ENCODE data around the gene TRAF1.

The TRAF1 gene

GRCh38 chr9:120938851-120939250, 12.3 kb upstream of the TRAF1 start:
- Histone ChIP-seq H3K36me3 (ENCODE audit: insufficient read depth, low read depth, low read length) (no peaks in the 10 kb centered on the region), H3K4me3 (ENCODE audit: low read length) (no peak overlapping the region), H3K9ac (ENCODE audit: low read depth, low read length) (no peak overlapping the region), H3K27ac (ENCODE audit: low read length) (no peak overlapping the region), H3K9me3 (ENCODE audit: insufficient read depth, low read depth, low read length) (no peaks in the 10 kb centered on the region), H3K4me1 (ENCODE audit: insufficient read depth, low read length) (peaks cover 17% of the 10 kb centered on the region; the same call in 1 of the 2 replicates), H3K27me3 (ENCODE audit: insufficient read depth, low read length) (no peaks in the 10 kb centered on the region)

- Histone ChIP-seq H3K4me1 (ENCODE audit: insufficient read depth, low read length) (peaks cover 12% of the 10 kb centered on the region; the same call in 1 of the 2 replicates), H3K9me3 (ENCODE audit: insufficient read depth, low read depth, low read length) (no peaks in the 10 kb centered on the region), H3K36me3 (ENCODE audit: insufficient read depth, low read depth, low read length) (no peaks in the 10 kb centered on the region), H3K27me3 (ENCODE audit: insufficient read depth, low read length) (no peaks in the 10 kb centered on the region), H3K9ac (ENCODE audit: low read depth, low read length) (no peak overlapping the region), H3K27ac (ENCODE audit: low read length) (no peak overlapping the region), H3K4me3 (ENCODE audit: low read length) (no peak overlapping the region)
Observed at GRCh38 chr9:120937596-120937995, 11.0 kb upstream of the TRAF1 start.

GRCh38 chr9:120937127-120937526, 10.5 kb upstream of the TRAF1 start:
- Histone ChIP-seq H3K4me3 (ENCODE audit: low read length) (no peak overlapping the region), H3K36me3 (ENCODE audit: insufficient read depth, low read depth, low read length) (no peaks in the 10 kb centered on the region), H3K27ac (ENCODE audit: low read length) (no peak overlapping the region), H3K27me3 (ENCODE audit: insufficient read depth, low read length) (no peaks in the 10 kb centered on the region), H3K9ac (ENCODE audit: low read depth, low read length) (no peak overlapping the region), H3K4me1 (ENCODE audit: insufficient read depth, low read length) (peaks cover 7% of the 10 kb centered on the region; the same call in 1 of the 2 replicates), H3K9me3 (ENCODE audit: insufficient read depth, low read depth, low read length) (no peaks in the 10 kb centered on the region)

GRCh38 chr9:120936764-120937122, 10.1 kb upstream of the TRAF1 start:
- peaks cover 5% of the 10 kb centered on the region; the same call in 1 of the 2 replicates for H3K4me1 ChIP-seq (ENCODE audit: insufficient read depth, low read length)

GRCh38 chr9:120936011-120936763, 9.6 kb upstream of the TRAF1 start:
- H3K27me3 ChIP-seq (ENCODE audit: insufficient read depth, low read length): no peaks in the 10 kb centered on the region
- no peaks in the 10 kb centered on the region for H3K9me3 ChIP-seq (ENCODE audit: insufficient read depth, low read depth, low read length)
- peaks cover 3% of the 10 kb centered on the region; the same call in 1 of the 2 replicates for H3K4me1 ChIP-seq (ENCODE audit: insufficient read depth, low read length)
- no peaks in the 10 kb centered on the region for H3K36me3 ChIP-seq (ENCODE audit: insufficient read depth, low read depth, low read length)
- H3K4me3 ChIP-seq (ENCODE audit: low read length): no peak overlapping the region
- no peak overlapping the region for H3K9ac ChIP-seq (ENCODE audit: low read depth, low read length)
- H3K27ac ChIP-seq (ENCODE audit: low read length): no peak overlapping the region

More at GRCh38 chr9:120936764-120937122, 10.1 kb upstream of the TRAF1 start:
- no peak overlapping the region for H3K4me3 ChIP-seq (ENCODE audit: low read length)
- H3K27ac ChIP-seq (ENCODE audit: low read length): no peak overlapping the region
- no peaks in the 10 kb centered on the region for H3K27me3 ChIP-seq (ENCODE audit: insufficient read depth, low read length)
- no peaks in the 10 kb centered on the region for H3K9me3 ChIP-seq (ENCODE audit: insufficient read depth, low read depth, low read length)
- no peaks in the 10 kb centered on the region for H3K36me3 ChIP-seq (ENCODE audit: insufficient read depth, low read depth, low read length)
- H3K9ac ChIP-seq (ENCODE audit: low read depth, low read length): no peak overlapping the region

GRCh38 chr9:120935383-120935857, 8.8 kb upstream of the TRAF1 start:
- H3K36me3 ChIP-seq (ENCODE audit: insufficient read depth, low read depth, low read length): no peaks in the 10 kb centered on the region
- no peak overlapping the region for H3K4me3 ChIP-seq (ENCODE audit: low read length)
- no peaks in the 10 kb centered on the region for H3K4me1 ChIP-seq (ENCODE audit: insufficient read depth, low read length)
- no peak overlapping the region for H3K27ac ChIP-seq (ENCODE audit: low read length)
- no peak overlapping the region for H3K9ac ChIP-seq (ENCODE audit: low read depth, low read length)
- H3K27me3 ChIP-seq (ENCODE audit: insufficient read depth, low read length): no peaks in the 10 kb centered on the region
- no peaks in the 10 kb centered on the region for H3K9me3 ChIP-seq (ENCODE audit: insufficient read depth, low read depth, low read length)

- Histone ChIP-seq H3K4me1 (ENCODE audit: insufficient read depth, low read length) (peaks cover 3% of the 10 kb centered on the region; the same call in 1 of the 2 replicates), H3K4me3 (ENCODE audit: low read length) (no peak overlapping the region), H3K9me3 (ENCODE audit: insufficient read depth, low read depth, low read length) (no peaks in the 10 kb centered on the region), H3K27ac (ENCODE audit: low read length) (no peak overlapping the region), H3K9ac (ENCODE audit: low read depth, low read length) (no peak overlapping the region), H3K36me3 (ENCODE audit: insufficient read depth, low read depth, low read length) (no peaks in the 10 kb centered on the region), H3K27me3 (ENCODE audit: insufficient read depth, low read length) (no peaks in the 10 kb centered on the region)
Observed at GRCh38 chr9:120934281-120934680, 7.7 kb upstream of the TRAF1 start.

- Histone ChIP-seq H3K9me3 (ENCODE audit: insufficient read depth, low read depth, low read length) (no peaks in the 10 kb centered on the region), H3K36me3 (ENCODE audit: insufficient read depth, low read depth, low read length) (no peaks in the 10 kb centered on the region), H3K4me3 (ENCODE audit: low read length) (no peak overlapping the region), H3K9ac (ENCODE audit: low read depth, low read length) (no peak overlapping the region), H3K4me1 (ENCODE audit: insufficient read depth, low read length) (peaks cover 3% of the 10 kb centered on the region; the same call in 1 of the 2 replicates), H3K27ac (ENCODE audit: low read length) (no peak overlapping the region), H3K27me3 (ENCODE audit: insufficient read depth, low read length) (0 out of 2 replicates have a peak, but pooled peaks cover under 1% of the 10 kb centered on the region)
Observed at GRCh38 chr9:120933310-120934055, 6.9 kb upstream of the TRAF1 start.

GRCh38 chr9:120932086-120932823, 5.7 kb upstream of the TRAF1 start:
- H3K9ac ChIP-seq (ENCODE audit: low read depth, low read length): no peak overlapping the region
- no peak overlapping the region for H3K4me3 ChIP-seq (ENCODE audit: low read length)
- H3K4me1 ChIP-seq (ENCODE audit: insufficient read depth, low read length): peaks cover 3% of the 10 kb centered on the region; the same call in 1 of the 2 replicates
- H3K27me3 ChIP-seq (ENCODE audit: insufficient read depth, low read length): peaks cover 11% of the 10 kb centered on the region; the same call in 1 of the 2 replicates
- no peak overlapping the region for H3K27ac ChIP-seq (ENCODE audit: low read length)
- no peaks in the 10 kb centered on the region for H3K36me3 ChIP-seq (ENCODE audit: insufficient read depth, low read depth, low read length)
- H3K9me3 ChIP-seq (ENCODE audit: insufficient read depth, low read depth, low read length): no peaks in the 10 kb centered on the region

- no peak overlapping the region for H3K4me3 ChIP-seq (ENCODE audit: low read length)
- H3K27ac ChIP-seq (ENCODE audit: low read length): no peak overlapping the region
- H3K4me1 ChIP-seq (ENCODE audit: insufficient read depth, low read length): peaks cover 3% of the 10 kb centered on the region; the same call in 1 of the 2 replicates
- no peak overlapping the region for H3K9ac ChIP-seq (ENCODE audit: low read depth, low read length)
- H3K36me3 ChIP-seq (ENCODE audit: insufficient read depth, low read depth, low read length): no peaks in the 10 kb centered on the region
- H3K27me3 ChIP-seq (ENCODE audit: insufficient read depth, low read length): peaks cover 11% of the 10 kb centered on the region; the same call in 1 of the 2 replicates
- H3K9me3 ChIP-seq (ENCODE audit: insufficient read depth, low read depth, low read length): no peaks in the 10 kb centered on the region
Observed at GRCh38 chr9:120931231-120932085, 4.9 kb upstream of the TRAF1 start.

All from iPS-20b (cell line).